Stomach (tissue), 9 donors: Measurements from ENCODE around the gene KLRF1. TPM values are rescaled to one million over a fixed set of nuclear protein-coding genes. Genes with fewer than 3 reads are reported as not detected.

Source experiments
- DNase-seq, 2 donors: peaks; one replicate each; pipeline versions ENCODE4 v3.0.0 to v3.0.0-alpha.2; 2013 to 2019
- H3K27ac ChIP-seq, 5 donors: fragments of 200-600 bp in 4 of 5; sonication (generic) in 4 of 5; one replicate each; pipeline ENCODE4 v1.5.1; 2013 to 2019; ENCODE audit warnings: mild to moderate bottlenecking in 1 of 5, moderate library complexity in 1 of 5
- H3K27me3 ChIP-seq, 3 donors: fragments of 200-600 bp; sonication (generic); one replicate each; pipeline ENCODE4 v1.5.1; 2017 to 2019; ENCODE audit warnings: mixed run types in 1 of 3
- H3K36me3 ChIP-seq, 4 donors: fragments of 200-600 bp; sonication (generic); 1 replicate in 3 of 4; 2 replicates in 1 of 4; pipeline ENCODE4 v1.5.1; 2016 to 2019
- H3K4me1 ChIP-seq, 4 donors: fragments of 200-600 bp; sonication (generic); one replicate each; pipeline ENCODE4 v1.5.1; 2016 to 2019
- H3K4me3 ChIP-seq, 4 donors: fragments of 200-600 bp; sonication (generic) in 3 of 4; one replicate each; pipeline ENCODE4 v1.5.1; 2016 to 2019; ENCODE audit warnings: mild to moderate bottlenecking in 1 of 4
- H3K9me3 ChIP-seq, 4 donors: fragments of 200-600 bp; sonication (generic); one replicate each; pipeline ENCODE4 v1.5.1; 2016 to 2019
- CTCF ChIP-seq, 7 experiments: fragments of 450-650 bp in 4 of 7; fragments of 200-600 bp in 3 of 7; sonication (generic) in 3 of 7; IDR thresholded peaks; one replicate each; pipeline ENCODE4 v1.5.1; 2016 to 2019; ENCODE audit warnings: antibody characterized with exemption in 7 of 7, control low read depth in 2 of 7, mild to moderate bottlenecking in 1 of 7
- EP300 ChIP-seq: sonication (generic); formaldehyde crosslinking; IDR thresholded peaks from one replicate; pipeline ENCODE4 v1.6.1; 2017; ENCODE audit warnings: antibody characterized with exemption
- POLR2A ChIP-seq, 4 donors: fragments of 450-650 bp; IDR thresholded peaks; one replicate each; pipeline ENCODE4 v1.6.1; 2016; ENCODE audit warnings: antibody characterized with exemption in 4 of 4, control low read depth in 2 of 4, mild to moderate bottlenecking in 1 of 4, moderate library complexity in 1 of 4
- POLR2AphosphoS5 ChIP-seq, 3 donors: sonication (generic); formaldehyde crosslinking; IDR thresholded peaks; one replicate each; pipeline ENCODE4 v1.6.1; 2016; ENCODE audit warnings: antibody characterized with exemption in 3 of 3
- WGBS, 5 donors: extraction: QIAGEN DNeasy Blood & Tissue Kit in 3 of 5; methylation state at CpG; one replicate each; pipeline versions ENCODE4 v1.1.5 to v1.1.7; 2013 to 2018; 5-methylcytosine and 5-hydroxymethylcytosine counted together
- intact Hi-C: fragments of 100-400 bp; cut with DNase I; formaldehyde crosslinking; loops from one replicate; pipeline ENCODE4 v1.15.1; 2023; ENCODE audit warnings: low total_unique reads
- polyA plus RNA-seq, 3 donors: library from polyadenylated mRNA; stranded (reverse); fragments of 200-250 nt; gene quantifications; one replicate each; pipeline ENCODE4 v1.2.3, GENCODE V29; 2013
- total RNA-seq, 5 donors: library from RNA; depleted of rRNA; stranded (reverse); fragments of >200 nt; gene quantifications; one replicate each; pipeline versions ENCODE4 v1.1.0 to v1.2.3, GENCODE V29; 2014 to 2016
- donor health status: healthy with polysubstance abuse.
- donor health status: Bipolar disorder and iron deficiency.
- donor health status: healthy.

Gene KLRF1
- total and polyA plus RNA-seq, 8 donors: 0.78 to 4.5 (median 2.2) TPM; not detected in 3

DNA sequence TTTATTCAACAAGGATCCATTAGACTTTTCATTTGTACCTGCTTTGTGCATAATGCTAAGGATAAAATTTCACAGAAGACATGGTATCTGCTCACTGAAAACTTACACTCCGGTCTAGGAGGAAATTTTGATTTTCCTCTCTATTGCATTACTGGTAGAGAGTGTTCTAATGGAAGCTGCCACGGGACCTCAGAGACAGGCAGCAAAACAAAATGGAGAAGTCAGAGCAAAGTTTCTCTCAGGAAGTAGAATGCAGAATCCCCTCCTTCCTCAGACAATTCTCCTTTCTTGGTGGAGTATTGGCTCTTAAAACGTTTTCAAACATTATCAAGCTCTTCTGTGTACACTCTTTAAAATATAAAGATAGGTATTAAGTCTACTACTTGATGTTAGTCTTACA is 29.6 kb downstream of the KLRF1 start:
- WGBS, 5 donors: 60 to 73% (median 68%) methylated on average over 3 of the region's 3 CpGs
- intact Hi-C loops: no loop called here

DNA sequence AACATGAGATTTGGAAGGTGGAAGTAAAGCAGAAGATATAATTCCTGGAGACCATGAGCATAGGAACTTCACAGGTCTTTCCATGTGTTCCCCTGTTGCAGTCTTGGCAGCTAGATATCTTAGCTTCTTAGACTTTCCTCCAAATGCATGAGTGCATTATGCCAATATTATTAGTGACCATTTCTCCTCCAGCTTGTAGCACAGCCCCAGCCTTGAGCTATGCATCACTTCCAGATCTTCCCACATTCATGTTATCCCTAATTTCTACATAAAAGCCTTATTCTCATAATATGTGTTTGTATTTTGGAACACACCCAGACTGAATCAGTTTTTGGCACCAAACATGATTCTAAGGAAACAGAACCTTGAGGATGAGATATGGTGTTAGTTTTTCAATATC is 30.9 kb downstream of the KLRF1 start:
- Histone ChIP-seq H3K4me1 (no peaks in the 10 kb centered on the region), H3K4me3 (no peak overlapping the region), H3K9me3 (peaks cover 0 to under 1% (median 0%) of the 10 kb centered on the region in 4 donors), H3K27ac (no peak overlapping the region), H3K36me3 (peaks cover 0 to 22% (median 8%) of the 10 kb centered on the region in 4 donors), H3K27me3 (no peaks in the 10 kb centered on the region)
- TF ChIP-seq POLR2AphosphoS5 (IDR thresholded peaks at IDR 0.05): no peak
- no peak for TF ChIP-seq POLR2A (IDR thresholded peaks at IDR 0.05)
- TF ChIP-seq CTCF (IDR thresholded peaks at IDR 0.05): no peak
- TF ChIP-seq EP300: no peak
- no peak for DNase-seq
- intact Hi-C loops: no loop called here

More for the DNA sequence above, 29.6 kb downstream of the KLRF1 start:
- H3K4me3 ChIP-seq: no peak overlapping the region
- no peak overlapping the region for H3K27ac ChIP-seq
- H3K9me3 ChIP-seq: no peaks in the 10 kb centered on the region
- H3K27me3 ChIP-seq: no peaks in the 10 kb centered on the region
- H3K36me3 ChIP-seq: peaks cover 0 to 34% (median 20%) of the 10 kb centered on the region in 4 donors
- H3K4me1 ChIP-seq: no peaks in the 10 kb centered on the region
- DNase-seq: no peak
- TF ChIP-seq POLR2A (IDR thresholded peaks at IDR 0.05): no peak
- no peak for TF ChIP-seq EP300
- TF ChIP-seq CTCF (IDR thresholded peaks at IDR 0.05): no peak
- TF ChIP-seq POLR2AphosphoS5 (IDR thresholded peaks at IDR 0.05): no peak

- DNase-seq: no peak
- Histone ChIP-seq H3K27me3 (no peaks in the 10 kb centered on the region), H3K4me3 (peak overlapping the region in 3 of 4 donors; percentile 4 to 11 (median 5)), H3K36me3 (no peaks in the 10 kb centered on the region), H3K27ac (peak overlapping the region in 3 of 5 donors; percentile 27 to 85 (median 84)), H3K4me1 (peaks cover 0 to 2% (median 0%) of the 10 kb centered on the region in 4 donors), H3K9me3 (peaks cover 0 to 12% (median 0%) of the 10 kb centered on the region in 4 donors)
- 54 to 77% (median 63%) methylated on average over 4 of the region's 4 CpGs for WGBS, 5 donors
- TF ChIP-seq POLR2AphosphoS5 (IDR thresholded peaks at IDR 0.05): no peak
- no peak for TF ChIP-seq POLR2A (IDR thresholded peaks at IDR 0.05)
- no peak for TF ChIP-seq EP300
- no peak for TF ChIP-seq CTCF (IDR thresholded peaks at IDR 0.05)
- intact Hi-C loops: no loop called here
Measured at GRCh38 chr12:9864913-9865675, 37.8 kb downstream of the KLRF1 start.

- Histone ChIP-seq H3K4me1 (peaks cover 0 to 5% (median 0%) of the 10 kb centered on the region in 4 donors), H3K36me3 (no peaks in the 10 kb centered on the region), H3K4me3 (peak overlapping the region; percentile 13 to 46 (median 40)), H3K27me3 (no peaks in the 10 kb centered on the region), H3K9me3 (peaks cover 0 to 12% (median 0%) of the 10 kb centered on the region in 4 donors), H3K27ac (peak overlapping the region in 4 of 5 donors; percentile 76 to 85 (median 84))
- TF ChIP-seq CTCF (IDR thresholded peaks at IDR 0.05): no peak
- TF ChIP-seq EP300: no peak
- TF ChIP-seq POLR2A (IDR thresholded peaks at IDR 0.05): no peak
- TF ChIP-seq POLR2AphosphoS5 (IDR thresholded peaks at IDR 0.05): no peak
- no peak for DNase-seq
- WGBS, 5 donors: 38 to 65% (median 60%) methylated on average over 4 of the region's 4 CpGs
- intact Hi-C loops: no loop called here
Measured at GRCh38 chr12:9866860-9867269, 39.6 kb downstream of the KLRF1 start.
